HG03460 (cell line): ENCODE data around the gene RFESD.

Source experiments
- ATAC-seq: cut with Tn5 transposase; IDR thresholded peaks from one replicate; pipeline ENCODE4 v1.9.1; 2021; ENCODE audit not compliant: unreplicated experiment

The RFESD gene

DNA sequence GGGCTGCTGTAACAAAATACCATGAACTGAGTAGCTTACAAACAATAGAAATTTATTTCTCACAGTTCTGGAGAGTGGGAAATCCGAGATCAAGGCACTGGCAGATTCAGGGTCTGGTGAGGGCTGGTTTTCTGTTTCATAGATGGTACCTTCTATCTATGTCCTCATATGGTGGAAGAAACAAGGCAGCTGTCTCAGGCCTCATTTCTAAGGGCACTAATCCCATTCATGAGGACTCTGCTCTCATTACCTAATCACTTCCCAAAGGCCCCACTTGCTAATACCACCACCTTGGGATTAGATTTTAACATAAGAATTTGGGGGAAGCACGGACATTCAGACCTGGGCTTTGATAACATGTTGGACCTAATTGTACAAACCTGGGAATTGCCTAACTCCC lies 13.5 kb downstream of the RFESD start:
- ATAC-seq, result no peak

DNA sequence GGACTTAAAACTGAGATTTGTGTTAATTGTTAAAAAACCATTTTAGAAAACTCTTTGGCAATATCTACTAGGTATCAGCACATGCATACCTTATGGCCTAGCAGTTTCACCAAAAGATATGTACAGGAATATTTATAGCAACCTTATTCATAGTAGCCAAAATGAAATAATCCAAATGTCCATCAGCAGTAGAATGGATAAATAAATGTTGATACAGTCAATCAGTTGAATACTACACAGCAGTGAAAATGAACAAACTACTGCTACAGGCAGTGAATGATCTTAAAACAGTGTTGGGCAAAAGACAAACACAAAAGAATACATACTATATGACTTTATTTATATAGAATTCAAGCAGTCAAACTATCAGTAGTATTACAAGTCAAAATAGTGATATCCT lies 16.4 kb downstream of the RFESD start:
- no peak for ATAC-seq

- ATAC-seq, result no peak
Measured at GRCh38 chr5:95664204-95664786, 17.7 kb downstream of the RFESD start.

- no peak for ATAC-seq
Measured at GRCh38 chr5:95667061-95667618, 20.6 kb downstream of the RFESD start.

- ATAC-seq, result no peak
Measured at GRCh38 chr5:95667678-95668077, 21.1 kb downstream of the RFESD start.

- no peak for ATAC-seq
Measured at GRCh38 chr5:95668216-95668615, 21.6 kb downstream of the RFESD start.

DNA sequence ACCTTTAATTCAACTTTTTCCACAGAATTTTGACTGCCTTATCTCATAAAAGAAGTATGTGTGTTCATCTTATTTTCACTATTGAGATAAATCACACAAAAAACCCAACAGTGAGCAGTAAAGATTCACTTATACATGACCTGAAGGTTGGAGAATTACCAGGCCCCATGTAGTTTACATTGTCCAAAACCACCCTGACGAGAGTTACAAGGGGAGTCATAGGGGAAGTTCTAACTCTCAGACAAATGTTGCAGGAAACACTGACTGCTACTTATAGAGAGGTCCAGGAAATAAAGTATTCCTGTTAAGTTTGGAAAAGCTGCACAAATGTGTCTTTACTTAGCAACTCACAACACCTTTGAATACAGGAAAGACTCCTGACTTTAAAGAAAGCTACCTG lies 22.2 kb downstream of the RFESD start:
- ATAC-seq, result no peak

DNA sequence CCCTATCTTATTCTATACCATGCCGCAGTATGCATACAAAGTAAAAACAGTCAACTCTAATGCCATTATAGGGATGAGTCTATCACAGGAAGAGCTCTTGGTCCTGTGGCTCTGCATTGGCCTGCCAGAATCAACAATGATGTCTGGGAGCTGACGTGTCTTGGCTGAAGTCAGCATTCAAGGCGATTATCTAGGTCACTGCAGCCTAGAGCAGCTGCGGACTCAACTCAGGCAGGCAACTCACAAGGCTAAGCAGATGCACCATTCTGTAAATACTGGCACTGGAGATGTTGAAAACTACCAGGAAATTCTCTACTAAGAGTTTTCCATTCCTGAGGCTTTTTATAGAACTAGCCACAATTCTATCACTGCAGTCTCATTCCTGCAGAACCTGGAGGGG lies 23.0 kb downstream of the RFESD start:
- no peak for ATAC-seq

DNA sequence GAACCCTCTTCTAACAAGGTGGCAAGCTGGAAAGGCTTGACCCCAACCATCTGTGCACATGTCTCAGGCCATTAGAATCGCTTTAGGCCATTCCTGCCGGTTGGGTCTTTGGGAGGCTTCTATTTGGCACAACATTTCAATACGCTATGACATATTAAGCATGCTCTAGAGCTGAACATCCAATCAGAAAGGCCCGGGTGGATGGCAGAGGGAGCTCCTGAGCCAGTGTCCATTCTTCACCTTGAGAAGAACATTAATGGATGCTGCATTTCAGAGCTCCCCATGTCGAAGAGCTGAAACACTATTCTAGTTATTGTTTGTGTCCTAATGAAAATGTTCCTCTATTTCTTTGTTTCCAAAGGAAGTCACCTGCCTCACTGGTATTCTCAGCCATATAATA lies 23.4 kb downstream of the RFESD start:
- ATAC-seq, result no peak

DNA sequence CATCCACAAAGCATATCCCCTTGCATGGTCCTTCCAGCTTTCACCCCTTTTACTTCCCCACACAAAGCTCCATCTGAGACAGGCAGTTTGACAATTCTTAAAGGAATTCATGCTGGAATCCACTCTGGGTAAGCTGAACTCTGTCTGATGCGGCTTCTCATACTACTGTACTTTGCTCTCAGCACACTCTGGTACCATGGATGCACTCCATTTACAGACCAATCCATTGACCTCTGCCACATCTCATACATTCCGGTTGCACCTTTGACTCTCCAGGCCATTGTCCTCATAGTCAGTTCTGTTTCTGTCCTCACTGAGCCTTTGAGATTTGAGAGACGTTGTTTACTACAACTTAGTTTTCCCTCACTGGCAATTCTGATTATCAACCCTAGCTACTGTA lies 24.0 kb downstream of the RFESD start:
- no peak for ATAC-seq

DNA sequence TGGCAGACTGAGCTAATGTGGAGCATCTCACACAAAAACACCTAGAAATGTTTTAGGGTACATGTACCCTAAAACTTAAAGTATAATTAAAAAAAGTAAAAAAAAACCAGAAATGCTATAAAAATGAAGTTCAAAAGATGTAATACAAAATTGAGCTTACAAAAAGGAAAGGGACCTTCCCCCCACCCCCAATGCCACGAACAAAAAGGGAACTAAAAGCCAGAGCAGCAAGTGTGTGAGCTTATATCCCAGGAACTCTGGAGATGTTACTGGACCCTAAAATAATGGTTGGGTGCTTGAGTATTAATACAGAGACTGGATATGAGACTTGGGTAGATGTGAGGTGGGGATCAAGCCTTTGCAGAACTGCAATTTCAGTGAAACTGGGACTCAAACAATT lies 25.2 kb downstream of the RFESD start:
- ATAC-seq, result no peak

GRCh38 chr5:95672641-95673040 lies 26.1 kb downstream of the RFESD start:
- ATAC-seq, result no peak

DNA sequence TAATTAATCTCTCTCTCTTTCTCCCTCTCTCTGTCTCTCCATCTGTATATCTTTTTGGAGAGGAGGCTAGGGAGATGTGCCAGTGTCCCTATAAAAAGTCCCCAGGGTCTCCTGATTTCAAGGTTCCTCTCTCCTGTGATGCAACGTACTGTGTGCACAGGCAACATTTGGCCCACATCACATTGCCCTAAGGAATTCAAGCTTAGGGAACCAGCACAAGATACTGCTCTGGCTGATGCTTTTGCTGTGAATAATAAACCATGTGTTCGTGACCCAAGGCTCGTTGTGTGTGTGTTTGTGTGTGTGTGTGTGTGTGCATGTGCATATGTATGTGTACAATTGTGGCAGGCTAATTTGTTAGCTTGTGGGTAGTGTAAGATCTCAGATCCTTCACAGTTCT lies 26.5 kb downstream of the RFESD start:
- no peak for ATAC-seq

- ATAC-seq, result no peak
Measured at GRCh38 chr5:95682891-95683290, 36.3 kb downstream of the RFESD start, which contains the start of gene SPATA9. Gene SPATA9 (minus strand): TSS chr5:95682991. CDS start chr5:95682854, 137 bp downstream.

- ATAC-seq, result no peak
Measured at GRCh38 chr5:95684361-95684760, 37.8 kb downstream of the RFESD start.

DNA sequence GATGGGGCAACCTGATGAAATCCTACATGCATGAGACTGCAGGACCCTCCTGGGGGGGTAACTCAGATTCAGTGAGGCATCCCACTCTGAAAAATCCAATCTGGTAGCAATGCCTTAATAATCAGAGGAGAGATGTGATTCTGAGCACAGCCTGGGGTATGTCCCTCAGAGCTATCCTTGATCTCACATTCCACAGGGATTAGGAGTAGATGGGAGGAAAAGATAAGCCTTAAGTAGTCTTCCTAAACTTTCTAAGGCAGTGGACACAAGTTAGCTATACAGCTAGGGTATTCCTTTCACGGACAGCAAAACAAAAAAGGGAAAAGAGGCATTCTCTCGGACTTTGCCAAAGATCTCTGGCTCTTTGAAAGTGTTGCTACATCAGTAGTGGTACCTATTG lies 40.1 kb downstream of the RFESD start:
- no peak for ATAC-seq

GRCh38 chr5:95689680-95690079 lies 43.1 kb downstream of the RFESD start:
- ATAC-seq, result no peak

- no peak for ATAC-seq
Measured at GRCh38 chr5:95690333-95690732, 43.8 kb downstream of the RFESD start.

DNA sequence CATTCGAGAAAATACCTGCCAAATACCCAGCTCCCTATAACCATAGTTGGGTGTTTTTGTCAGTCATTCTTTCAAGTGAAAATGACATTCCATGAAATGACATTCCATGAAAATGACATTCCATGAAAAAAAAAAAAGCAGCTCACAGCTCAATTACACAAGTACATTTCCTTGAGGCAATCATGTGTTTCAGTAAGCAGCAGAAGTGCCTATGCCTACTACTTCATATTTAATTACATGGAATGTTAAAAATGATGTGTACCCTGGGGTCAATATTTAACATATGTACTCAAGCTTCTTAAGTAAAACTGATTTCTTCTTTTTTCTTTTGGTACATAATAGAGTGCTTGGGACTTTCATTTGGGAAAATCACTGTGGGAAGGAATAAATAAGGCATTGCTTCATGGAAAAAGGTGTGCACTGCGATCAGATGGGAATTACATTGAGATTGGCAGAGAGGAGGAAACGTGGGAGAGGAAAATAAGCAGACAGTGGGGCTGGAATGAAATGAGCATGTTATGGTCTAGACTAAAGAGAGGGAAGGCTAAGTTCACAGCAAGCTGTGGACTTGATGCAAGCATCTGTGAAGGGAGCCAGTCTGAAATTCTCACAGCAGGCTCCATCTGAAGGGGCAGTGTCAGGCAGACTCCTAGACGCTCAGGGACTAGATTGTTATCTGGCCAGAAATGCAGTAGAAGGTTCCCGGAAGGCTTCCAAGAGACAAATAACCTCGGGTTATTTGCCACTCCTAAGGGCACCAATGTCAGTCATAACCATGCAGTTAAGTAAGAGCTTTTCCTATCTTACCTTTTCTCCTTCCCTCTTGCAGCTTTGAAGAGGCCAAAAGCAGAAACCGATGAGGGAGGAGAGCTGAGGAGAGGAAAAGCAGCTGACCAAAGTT lies 51.5 kb downstream of the RFESD start:
- no peak for ATAC-seq

DNA sequence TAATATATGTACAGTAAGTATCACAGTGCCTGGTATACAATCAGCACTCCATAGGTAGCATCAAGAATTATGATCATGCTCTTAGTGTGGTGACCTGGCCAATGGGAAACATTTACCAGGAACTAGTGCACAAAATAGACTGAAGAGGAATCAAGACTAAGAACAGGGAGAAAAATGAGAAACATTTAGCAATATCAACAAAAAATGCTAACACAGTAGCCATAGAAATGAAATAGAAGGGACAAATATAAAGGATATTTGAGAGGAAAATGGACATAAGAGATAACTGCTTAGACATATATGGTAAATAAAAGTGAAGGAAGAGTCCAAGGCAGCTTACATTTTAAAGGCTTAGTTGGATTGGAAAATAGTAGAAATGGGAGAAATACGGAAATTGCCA lies 52.8 kb downstream of the RFESD start:
- no peak for ATAC-seq

- no peak for ATAC-seq
Measured at GRCh38 chr5:95701074-95701473, 54.5 kb downstream of the RFESD start.

DNA sequence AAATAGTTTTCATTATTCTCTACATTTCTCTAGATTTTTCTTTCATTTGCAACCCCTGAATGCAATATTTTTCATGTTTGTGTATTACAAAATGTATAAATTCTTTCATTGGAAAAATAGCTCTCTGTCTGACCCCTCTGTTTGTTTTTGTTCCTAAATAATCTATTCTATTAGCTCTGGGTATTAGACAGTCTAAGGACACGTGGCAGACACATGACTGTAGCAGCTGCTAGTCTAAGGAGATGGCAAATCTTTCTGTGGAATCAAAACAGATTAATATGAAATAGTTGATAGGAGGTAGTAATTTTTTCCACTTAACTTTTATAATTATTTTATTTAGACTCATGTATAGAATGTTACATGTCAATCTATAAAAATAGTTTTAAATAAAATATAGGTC lies 57.6 kb downstream of the RFESD start:
- ATAC-seq, result no peak
